EH (cell line): Measurements from ENCODE around the gene ABI3BP.
"Not testable (repeated sequence)": the region's sequence is repeated elsewhere in the genome, so short reads cannot be mapped to it uniquely, and the experiment has no call there.

ENCODE experiments used
- DNase-seq: peaks from one replicate; pipeline ENCODE4 v3.0.0-alpha.2; 2015; ENCODE audit warnings: low read depth

ABI3BP gene

GRCh38 chr3:100946096-100946495, 47.1 kb downstream of the ABI3BP start:
- not testable (repeated sequence) for DNase-seq

GRCh38 chr3:100941451-100941850, 51.8 kb downstream of the ABI3BP start:
- no peak for DNase-seq

DNA sequence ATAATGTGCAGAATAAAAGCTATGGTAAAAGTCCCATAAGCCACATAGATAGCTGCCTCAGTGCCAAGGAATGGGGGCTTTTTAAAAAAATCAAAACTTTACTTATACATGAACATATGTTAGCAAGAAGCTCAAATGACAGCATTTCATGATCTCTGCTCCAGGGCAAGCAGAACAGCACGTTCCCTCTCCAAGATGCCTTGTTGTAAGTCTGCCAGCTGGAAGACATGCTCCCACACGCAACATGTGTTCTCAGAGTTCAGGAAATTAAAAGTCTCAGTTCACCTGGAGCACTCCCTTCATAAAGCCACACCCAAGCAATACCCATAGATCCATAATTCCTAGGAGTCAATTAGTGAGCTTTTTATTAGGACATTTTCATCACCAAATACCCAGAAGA, 52.2 kb downstream of the ABI3BP start:
- DNase-seq = no peak

DNA sequence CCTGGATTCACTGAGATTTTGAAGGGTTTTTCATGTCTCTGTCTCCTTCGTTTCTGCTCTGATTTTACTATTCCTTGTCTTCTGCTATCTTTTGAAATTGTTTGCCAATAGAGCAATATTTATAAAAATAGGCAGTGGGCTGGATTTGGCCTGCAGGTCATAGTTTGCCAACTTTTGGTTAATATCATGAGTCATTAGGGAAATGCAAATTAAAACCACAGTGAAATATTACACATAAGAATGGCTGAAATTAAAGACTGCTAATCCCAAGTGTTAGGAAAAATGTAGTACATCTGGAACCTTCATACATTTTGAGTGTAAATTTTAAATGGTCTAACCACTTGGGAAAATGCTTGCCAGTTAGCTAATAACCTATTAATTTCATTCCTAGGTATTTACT, 56.3 kb downstream of the ABI3BP start:
- no peak for DNase-seq

GRCh38 chr3:100932491-100932890, 60.7 kb downstream of the ABI3BP start:
- peak; percentile 57 for DNase-seq

DNA sequence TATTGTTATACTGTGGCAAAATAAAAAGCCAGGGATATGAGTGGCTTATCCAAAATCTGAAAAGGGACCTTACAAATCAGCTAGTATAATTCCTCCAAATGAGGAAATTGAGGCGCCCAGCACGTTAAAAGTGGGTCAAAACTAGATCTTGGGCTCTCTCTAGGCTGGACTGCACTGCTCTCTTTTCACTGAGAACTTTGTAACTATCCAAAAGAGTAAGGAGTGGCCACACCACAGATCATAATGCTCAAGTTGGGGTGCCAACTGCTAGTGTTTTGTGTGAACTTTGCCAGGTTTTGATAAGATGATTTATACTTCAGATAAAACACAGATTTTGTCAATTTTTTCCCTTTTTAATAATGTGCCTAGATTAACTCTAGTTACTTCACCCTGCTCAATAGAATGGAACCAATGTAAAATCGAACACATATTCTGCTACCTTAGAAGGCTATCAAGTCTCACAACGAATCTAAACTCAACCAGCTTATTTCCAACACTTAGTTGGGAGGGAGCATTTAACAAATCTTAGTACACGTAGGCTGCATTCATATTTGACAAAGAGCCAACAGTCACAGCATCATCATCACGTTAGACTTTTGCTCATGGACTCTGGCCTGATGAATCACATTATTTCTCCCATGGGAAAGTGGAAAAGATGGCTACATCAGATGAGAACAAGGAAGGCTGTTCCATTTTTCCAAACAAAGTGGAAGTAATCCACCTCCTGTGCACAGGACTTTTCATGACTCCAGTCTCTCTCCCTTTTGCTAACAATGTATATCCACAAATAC, 64.4 kb downstream of the ABI3BP start:
- peak; percentile 91 for DNase-seq

- DNase-seq = no peak
Observed at GRCh38 chr3:100927775-100928174, 65.4 kb downstream of the ABI3BP start.

DNA sequence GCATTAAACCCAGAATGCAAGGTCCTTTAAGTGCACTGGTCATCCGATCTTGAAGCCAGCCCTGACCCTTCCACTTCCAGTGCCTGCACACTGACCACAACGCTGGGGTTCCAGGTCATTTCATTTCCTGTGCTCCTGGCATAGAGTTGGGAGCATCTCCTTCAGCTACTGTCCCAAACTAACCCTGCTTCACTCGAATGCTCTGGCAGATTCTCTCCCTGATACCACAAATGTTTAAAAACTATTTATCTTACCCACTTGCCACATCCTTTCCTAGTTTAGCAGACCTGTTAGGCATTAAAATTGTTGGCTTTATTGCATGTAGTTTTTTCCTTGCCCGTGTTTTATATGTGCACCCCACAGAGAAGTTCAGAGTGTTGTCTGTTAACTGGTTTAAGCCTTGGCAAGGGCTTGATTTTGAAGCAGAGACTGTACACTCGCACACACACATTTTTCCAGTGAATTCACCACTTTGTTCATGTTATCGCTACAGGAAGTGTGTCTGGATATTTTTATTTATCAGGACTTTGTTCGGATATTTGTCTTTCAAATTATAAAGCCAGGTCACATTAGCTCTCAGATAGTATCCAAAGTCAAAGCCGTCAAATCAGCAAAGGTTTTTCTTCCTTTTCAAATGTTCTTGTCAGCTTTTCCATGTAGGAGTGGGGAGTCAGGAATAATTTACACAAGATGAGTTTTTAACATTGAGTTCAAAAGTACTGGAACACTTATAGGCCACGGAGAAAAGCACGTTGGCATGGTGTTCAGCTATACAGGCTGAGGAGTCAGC, 77.3 kb downstream of the ABI3BP start:
- DNase-seq = peak; percentile 56

DNA sequence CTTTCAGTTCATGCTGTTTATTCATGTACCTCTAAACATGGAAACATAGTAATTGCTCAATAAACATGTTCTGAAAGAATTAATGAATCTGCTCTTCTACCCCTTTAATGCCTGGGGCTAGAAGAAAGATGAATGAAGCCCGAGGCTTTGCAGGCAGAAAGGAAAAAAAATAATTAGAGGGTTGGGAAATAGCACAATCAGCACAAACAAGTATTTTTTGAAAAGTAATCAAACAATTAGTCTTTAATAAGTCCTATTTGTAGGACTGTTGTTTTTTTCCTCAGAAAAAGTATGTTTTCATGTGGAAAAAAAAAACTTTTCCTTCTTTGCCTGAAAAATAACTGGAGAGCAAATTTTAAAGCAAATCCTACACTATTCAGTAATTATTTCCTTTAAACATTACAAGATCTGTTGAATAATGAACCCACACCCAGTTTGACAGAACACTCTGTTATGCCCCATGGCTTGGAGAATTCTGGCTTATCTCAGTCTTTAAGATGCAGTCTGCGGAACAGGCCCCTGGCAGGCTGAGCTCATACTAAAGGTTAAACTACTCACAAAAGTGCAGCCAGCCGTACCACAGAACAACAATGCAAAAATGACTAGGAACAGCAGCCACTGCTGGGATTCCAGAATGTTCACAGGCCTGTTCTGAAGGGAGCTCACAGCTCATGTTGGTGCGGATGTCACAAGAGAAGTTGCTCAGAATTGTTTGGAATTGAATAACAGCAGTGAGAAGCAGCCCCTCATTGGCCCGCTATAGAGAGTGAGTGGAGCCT, 79.2 kb downstream of the ABI3BP start:
- no peak for DNase-seq

GRCh38 chr3:100912976-100913545, 80.2 kb downstream of the ABI3BP start:
- no peak for DNase-seq

DNA sequence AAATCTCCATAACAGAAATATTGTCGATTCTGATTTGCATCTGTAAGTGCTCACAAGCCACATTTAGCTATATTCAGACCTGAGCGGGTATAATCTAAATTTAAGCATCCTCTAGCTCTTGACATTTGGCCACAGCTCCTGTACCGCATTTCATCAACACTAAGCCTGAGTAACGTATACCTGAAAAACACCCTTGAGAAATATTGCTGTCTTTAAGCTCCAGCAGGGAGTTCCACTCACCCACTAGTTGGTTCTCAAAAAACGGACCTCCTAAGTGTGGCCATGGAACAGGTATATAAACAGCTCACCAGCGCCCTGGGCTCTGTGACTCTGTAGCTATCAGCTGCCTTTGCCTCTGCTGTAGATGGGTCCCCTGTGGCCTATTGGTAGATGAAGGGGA, 80.7 kb downstream of the ABI3BP start:
- no peak for DNase-seq

GRCh38 chr3:100911956-100912355, 81.3 kb downstream of the ABI3BP start:
- DNase-seq = no peak

DNA sequence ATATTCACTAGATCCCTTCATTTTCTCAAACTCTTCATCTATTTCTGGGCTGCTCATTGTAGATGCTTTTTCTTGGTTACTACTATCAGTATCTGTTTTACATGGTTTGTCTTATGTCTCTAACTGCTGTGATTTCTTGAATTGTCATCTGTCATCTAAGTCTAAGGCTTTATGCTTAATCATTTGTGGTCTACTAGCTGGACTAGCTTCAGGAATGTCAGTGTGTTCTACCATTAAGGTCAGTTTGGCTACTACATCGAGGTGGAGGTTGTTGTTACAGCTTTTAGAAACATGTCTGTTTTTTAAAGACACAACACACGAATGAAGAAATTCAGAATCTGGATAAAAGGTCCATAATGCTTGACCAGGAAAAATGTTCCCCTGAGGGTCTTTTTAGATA, 82.2 kb downstream of the ABI3BP start:
- peak; percentile 34 for DNase-seq

GRCh38 chr3:100902572-100902971, 90.6 kb downstream of the ABI3BP start:
- peak; percentile 92 for DNase-seq

- DNase-seq = peak; percentile 22
Observed at GRCh38 chr3:100900671-100901335, 92.4 kb downstream of the ABI3BP start.

GRCh38 chr3:100899440-100900091, 93.7 kb downstream of the ABI3BP start:
- peak; percentile 47 for DNase-seq

DNA sequence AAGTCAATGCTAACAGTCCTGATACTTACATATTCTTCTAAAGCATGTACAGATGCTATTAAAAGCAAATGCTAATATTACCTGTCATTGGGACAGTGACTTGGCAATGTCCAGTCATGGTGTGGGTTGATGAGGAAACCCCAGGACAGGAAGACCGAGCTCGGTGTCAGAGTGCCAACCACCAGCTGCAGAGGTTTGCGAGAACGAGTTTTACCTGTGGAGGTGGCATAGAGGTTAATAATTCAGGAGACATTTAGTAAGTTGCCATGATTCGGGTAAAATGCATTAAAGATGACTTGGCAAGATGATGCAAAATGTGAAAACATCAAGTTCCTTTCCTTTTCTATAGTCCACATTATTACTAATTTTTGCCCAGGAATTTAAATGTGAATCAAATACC, 94.5 kb downstream of the ABI3BP start:
- no peak for DNase-seq

GRCh38 chr3:100896994-100897393, 96.2 kb downstream of the ABI3BP start:
- no peak for DNase-seq

DNA sequence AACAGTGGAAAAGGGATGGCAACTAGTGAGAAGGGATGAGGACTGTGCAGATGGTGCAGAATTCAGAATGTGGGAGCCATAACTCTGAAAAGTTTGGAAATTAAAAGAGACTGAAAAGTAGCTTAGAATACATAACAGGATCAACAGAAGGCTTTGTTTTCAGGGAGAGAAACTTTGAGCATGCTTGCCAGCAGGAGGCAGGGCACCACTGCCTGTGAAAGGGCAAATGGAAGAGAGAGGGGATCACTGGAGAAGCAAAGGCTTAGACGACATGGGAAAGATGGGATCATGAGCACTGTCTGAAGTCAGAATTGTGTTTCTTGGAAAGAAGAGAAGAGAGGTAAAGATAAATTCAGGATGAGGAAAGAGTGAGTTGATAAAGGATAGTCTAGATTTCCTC, 99.6 kb downstream of the ABI3BP start:
- peak; percentile 57 for DNase-seq

GRCh38 chr3:100893108-100893507, 100.1 kb downstream of the ABI3BP start:
- DNase-seq = no peak

DNA sequence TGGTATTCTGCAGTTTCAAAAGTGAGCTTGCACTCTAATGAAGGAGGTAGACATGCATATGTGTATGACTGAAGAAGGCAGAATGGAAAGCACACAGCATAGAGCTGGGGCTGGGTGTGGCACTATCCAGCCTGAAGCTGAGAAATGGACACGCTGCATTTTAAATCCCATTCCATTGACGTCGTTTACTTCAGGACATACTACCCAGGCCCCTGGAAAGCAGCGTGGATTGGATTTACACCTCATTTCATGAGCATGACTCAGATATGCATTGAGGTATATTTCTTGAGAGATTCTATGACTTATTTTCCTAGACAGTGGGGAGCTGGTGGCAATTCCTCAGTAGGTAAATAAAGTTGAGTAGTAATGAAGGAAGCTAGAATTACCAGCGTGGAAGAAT, 101.4 kb downstream of the ABI3BP start:
- peak; percentile 42 for DNase-seq
